Stimulated activated CD4-positive, alpha-beta T cell treated with anti-CD3 and anti-CD28 coated beads, Interleukin-4, amount 100 ng/mL, for 1 hour (primary cell): ENCODE data around the gene TSPAN7.

Experiments used
- DNase-seq: peaks from one replicate; pipeline ENCODE4 v3.0.0-alpha.2; 2020

The TSPAN7 gene

DNA sequence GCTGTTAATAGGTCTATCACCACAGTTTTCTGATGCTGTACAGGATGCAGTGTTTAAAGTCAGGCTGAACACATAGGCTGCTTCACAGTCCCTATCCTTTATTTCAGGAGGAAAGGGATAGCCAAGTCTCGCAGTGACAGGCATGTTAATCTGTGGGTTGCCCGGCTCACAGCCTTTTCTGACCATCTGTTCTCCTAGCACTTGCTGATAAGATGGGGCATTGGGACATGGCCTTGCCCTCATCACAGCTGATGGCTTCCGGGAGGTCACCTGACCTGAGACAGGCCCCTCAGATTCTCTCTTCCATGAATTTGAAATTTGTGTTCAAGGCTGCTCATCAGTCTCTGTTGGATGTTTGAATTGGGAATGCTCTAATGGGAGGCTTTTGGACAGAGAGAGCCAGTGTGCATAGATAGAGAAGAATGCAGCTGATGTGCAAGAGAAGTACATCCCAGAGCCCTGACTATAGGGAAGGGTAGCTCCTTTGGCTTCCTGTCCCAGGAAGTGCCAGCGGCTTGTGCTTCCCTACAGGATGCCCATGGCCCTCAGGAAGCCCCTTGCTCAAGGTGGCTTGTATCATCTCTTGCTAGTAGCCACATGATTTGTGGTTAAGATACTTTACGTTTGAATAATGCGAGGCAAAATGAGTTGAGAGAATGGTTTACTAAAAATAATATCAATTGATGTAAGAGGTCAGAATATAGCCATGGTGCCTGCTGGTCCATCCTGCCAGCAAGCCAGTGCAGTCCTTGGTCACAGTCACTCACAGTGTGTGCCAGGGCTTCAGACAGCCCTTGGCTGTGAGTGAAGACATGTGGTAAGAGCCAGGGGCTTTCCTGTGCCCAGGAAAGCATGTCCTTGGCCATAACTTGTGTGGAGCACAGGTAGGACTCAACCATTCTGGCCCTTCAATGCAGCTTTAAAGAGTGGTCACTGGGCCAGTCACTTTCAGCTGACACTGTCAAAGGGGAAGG is 88.6 kb downstream of the TSPAN7 start:
- DNase-seq = no peak

DNA sequence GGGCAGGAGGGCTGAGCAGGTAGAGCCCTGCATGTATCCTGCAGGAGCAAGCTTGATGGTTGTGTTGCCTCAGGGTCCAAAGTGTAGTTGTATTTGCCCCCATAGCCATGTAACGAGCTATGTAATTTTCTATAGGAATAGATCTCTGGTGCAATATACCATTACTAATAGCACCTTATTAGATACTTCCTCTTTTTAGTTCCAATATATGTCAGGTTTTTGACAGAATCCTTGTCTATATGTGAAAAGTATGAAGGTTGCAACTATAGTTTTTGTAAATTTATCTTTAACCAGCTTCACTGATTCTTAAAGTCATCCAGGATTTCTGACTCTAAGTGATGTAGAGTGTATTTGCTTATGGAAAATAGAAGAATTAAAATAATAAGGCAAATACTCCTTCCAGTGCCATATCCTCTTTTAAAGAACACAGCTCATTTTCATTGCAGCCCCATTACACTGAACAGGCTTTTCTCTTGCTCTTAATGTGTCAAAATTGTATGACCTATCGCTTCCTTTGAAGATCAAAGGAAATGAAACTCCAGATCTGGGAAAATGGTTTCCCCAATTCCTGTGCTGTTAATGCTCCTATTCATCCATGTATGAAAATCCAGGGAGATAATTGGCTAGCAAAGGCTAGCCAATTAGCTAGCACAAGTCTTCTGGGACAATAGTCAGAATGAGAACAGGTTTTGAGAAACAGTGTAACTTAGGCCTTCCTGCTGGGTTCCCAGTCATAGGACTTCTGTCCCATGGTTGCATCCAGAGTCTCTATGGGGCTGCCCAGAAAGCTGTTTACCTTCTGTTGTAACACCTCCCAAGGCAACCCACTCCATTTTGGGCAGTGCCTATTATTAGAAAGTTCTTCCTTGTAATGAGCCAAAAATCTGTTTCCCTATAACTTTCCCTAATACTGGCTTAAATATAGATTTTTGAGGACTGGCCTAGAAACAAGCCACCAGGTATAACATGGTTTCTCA is 90.6 kb downstream of the TSPAN7 start:
- no peak for DNase-seq

DNA sequence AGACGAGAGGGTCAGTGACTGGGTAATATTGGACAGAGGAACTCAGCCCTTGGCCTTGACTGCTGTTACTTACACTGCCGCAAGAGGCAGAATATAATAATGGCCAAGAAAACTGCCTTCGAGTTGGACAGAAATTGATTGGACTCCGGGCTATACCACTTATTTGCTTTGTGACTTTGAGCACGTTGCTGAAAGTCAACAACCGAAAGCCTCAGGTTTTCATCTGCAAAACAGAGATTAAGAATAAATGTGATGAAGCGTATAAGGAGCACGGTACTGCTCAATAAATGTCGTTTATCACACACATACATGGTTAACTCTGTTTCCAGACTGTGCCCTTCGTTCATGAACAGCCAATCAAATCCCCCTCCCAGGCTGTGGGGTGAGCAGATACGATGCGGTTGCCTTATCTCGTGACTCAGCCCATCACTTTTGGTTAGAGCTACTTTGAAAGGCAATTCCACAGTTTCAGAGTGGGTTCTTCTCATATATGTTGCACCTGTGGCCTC is 91.6 kb downstream of the TSPAN7 start:
- DNase-seq = no peak

DNA sequence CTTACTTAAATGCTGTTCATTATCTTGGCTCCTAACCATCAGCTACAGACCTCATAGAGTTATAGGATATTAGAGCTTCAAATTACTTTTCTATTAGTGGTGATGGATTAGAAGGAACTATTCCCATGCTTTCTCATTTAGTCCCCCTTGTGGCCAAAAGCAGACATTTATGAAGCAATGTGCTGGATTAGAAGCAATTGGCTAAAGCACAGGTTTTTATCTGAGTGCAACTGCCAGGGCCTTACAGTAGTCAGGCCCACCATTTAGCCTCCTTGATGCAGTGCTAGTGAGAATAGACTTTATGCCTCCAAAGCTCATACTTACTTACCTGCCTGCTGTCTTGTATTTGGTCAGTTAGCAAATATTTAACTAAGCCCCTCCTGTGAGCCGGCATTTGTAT is 93.0 kb downstream of the TSPAN7 start:
- DNase-seq = no peak

DNA sequence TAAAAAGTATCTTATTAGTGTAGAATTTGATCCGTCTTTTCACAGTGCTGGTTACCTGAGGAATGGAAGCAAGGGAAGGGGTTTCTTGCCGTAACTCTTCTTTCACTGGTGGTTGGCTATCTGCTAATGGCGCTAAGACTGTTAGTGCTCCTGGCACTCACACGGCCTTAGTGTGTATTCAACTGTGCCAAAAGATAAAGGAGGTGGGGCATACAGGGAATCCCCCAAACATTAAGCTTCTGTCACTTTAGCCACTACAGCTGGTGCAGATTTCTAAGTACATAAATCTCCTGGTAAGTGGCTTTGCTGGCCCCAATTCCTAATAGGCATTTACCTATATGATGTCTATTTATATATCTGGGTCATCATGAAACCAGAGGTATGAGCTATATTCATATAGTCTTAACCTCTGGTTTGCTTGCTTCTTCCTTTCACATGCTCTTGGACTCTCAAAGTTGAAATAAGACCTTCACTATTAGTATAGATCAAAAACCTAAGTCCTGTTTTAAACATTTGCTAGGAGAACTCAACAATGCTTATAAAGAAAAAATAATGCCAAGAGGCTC is 95.1 kb downstream of the TSPAN7 start:
- DNase-seq = no peak

DNA sequence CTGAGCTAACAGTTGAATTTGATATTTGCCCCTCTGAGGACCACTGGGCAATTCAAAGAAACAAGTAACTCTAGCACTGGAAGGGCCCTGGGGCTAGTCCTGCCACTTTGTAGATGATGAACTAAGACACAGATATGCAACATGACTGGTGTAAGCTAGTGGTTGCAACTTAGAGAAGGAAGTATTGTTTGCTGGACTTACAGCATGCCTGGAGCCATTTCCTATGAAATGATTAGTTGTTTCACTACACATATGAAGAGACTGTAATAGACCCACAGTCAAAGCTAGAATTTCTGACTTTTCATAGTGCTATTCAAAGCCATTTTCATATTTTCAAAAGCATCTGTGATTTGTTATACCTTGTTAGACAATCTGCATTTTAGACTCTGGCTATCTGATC is 96.2 kb downstream of the TSPAN7 start:
- no peak for DNase-seq

DNA sequence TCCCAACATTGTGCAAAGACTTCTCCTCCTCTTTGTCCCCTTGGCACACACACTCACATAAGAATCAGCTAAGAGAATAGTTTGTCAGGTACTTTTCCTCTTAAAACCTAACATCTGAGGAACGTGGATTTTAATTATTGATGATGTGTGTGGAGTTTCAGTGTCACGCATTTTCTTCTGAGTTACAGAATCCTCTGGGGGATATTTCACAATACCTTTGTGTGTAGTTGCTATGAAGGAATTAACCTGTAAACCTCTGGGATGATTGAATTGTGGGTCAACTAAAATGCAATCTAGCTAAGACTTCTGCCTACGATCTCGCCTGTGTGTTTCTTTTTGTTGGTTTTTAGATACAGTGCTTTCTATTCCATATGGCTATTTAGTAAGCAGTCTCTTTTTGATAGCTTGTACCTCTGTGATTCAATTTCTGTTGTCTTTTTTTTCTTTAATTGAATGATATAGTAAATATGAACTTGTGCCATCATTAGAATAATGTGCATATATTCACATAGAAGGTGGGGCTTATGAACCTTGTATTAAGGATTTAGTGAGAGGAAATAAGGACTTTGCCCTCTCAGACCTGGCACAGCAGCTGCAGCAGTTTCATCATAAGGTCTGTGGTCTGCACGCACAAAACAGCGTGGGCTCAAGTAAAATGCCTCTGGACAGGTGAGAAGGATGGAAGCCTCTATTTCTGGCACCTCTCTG is 99.2 kb downstream of the TSPAN7 start:
- DNase-seq = no peak

DNA sequence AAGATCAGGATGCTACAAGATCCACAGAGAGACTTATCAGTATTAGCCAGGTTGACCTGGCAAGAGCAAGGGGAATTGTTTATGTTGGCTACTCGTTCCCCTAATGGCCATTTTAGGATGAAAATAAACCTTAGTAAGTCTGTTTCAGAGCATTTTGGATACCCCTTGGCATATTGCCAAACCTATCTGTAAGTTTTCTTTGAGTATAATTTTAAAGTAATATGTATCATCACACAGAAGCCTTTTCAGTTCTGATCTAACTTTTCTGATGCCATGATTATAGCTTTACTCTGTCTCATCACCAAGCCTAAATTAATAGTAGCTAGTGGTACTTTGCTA is 99.7 kb downstream of the TSPAN7 start:
- no peak for DNase-seq

DNA sequence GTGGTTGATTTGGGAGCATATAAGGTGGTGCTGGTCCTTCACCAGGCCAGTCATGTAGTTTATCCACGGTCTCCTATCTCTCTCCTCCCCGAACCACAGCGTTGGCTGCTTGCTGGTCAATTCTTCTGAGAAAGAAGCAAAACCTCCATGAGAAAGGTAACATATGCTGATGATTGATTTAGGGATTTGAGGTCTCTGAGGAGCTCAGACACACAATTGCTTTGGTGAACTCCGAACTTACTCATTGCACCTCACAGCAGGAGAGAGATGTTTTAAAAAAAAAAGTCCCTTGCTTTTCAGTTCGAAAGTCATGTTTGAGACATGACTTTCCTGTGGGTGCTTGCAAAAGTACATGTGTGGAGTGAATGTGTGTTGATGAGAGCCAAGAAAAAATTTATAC is 100.2 kb downstream of the TSPAN7 start:
- no peak for DNase-seq

DNA sequence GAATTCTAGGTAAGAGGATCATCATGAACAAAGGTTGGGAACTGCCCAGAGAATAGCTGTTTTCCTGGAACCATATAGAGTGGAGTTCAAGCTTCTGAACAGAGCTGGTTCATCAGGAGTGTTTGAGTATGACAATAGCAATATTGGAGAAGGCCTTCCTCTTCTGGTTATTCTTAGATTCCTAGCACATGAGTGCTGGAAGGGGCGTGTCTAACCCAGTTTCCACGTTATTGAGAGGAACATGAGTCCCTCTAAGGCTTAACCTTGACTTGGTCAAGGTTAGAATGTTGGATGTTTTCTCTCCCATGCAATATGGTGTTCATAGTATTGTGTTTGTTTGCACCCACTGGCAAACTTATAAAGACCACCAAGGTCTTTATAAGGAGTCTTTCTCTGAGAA is 101.3 kb downstream of the TSPAN7 start:
- DNase-seq = no peak

DNA sequence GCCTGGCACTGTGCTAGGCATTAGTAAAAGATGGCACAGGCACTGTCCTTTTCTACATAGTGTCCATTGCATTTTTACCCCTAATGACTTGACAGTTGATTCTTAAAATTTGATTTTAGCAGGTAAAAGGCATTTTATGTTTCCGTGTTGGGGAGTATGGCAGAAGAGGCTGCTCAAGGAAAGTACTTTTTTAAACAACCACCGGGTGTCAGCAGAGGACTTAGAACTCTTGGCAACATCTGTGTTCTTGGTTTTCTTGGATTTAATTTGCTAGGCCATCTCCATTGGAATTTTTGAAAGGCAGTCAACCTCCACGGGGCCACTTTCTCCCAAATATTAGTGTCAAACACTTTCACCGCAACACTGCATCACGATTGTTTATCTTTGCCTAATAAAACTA is 102.9 kb downstream of the TSPAN7 start:
- DNase-seq = no peak

DNA sequence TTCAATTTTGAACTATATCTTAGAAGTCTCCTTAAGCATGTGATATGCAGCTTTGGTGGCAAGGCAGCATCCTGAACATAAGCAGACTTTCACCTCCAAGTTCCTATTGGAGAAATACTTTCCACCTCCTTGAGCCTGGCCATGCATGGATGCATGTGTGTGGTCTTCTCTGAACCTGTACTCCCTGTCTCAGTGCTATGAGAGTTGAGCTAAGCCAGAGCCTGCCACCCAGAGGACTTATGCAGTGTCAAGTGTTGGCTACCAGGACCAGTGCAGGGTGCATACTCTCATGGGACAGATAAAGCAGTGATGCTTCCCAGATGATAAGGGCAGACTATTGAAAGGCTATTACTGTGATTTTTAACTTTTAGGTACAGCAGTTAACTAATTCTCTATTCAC is 105.6 kb downstream of the TSPAN7 start:
- DNase-seq = no peak

DNA sequence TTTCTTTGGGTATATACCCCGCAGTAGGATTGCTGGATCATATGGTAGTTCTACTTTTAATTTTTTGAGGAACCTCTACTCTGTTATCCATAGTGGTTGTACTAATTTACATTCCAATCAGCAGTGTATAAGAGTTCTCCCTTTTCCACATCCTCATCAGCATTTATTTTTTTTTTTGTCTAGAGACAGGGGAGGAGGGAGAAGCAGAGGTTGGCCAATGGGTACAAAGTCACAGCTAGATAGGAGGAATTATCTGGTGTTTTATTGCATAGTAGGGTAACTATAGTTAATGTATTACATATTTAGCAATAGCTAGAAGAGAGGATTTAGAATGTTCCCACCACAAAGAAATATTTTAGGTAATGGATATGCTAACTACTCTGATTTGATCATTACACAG is 107.4 kb downstream of the TSPAN7 start:
- no peak for DNase-seq

DNA sequence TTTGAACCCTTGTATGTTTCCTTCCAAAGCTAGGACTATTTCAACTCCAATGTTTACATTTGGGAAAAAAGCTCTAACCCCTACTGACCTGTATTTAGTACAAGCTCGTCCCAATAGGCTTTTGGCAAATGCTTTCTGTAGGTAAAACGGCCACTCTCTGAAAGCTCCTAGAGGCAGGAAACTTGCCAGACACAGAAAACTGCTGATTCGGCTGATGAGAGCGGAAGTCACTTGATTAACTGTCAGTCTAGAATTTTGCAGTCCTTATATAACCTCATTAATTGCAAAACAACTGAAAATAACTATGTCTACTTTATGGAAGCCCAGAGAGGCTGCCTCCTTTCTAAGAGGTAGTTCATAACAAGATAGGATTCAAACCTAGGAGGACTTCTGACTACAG is 108.1 kb downstream of the TSPAN7 start:
- DNase-seq = no peak

DNA sequence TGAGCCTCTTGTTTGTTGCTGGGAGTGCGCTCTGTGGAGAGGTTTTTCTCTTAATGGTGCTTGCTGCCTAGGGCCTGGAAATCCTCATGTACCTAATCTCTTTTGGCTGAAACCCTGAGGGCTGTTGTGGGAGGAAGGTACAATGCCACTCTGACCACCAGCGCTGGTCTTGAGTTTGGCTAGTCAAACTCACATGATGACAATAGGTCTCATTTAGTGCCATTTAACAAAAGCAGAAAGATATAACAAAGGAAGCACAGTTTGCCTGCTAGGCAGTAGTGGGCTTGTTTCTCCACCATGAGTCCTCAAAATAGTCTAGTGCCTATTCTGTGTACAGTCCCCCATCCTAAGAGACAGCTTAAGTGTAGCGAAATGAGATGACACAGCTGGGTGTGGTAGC is 111.3 kb downstream of the TSPAN7 start:
- no peak for DNase-seq

DNA sequence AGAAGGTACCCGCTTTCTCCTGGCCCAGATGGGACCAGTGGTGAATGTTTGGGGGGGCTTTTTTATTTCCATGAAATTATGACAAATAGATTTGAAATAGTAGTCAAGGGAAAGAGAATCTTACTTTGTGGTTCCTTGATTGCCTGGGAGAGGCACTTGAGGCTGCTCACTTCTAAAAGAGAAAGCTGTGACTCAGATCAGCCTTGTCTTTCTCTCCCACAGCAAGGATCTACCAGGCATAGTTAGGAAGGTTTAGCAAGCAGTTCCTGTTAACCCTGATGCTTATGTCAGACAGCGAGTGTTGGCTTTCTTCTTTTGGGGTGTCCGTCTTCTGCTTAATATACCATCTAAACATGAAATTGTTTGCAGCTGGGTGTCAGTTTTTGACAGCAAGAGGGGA is 114.5 kb downstream of the TSPAN7 start:
- no peak for DNase-seq

DNA sequence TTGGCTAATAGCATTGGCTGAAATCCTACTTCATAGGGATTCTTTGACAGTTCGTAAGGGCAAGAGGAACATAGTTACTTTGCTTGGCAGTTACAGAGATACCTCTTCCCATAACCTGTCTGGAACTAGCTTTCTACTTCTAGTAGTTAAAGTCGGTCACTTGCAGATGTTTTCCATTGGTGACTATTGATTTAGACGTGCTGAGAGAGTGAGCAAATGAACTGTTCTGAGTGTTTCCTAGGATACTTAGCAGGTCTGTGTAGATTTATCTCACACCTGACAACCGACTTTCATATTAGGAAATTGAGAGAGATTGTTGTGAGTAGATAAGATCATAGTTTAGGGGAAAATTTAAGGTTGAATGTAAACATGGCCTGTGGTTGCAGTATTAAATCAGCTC is 116.8 kb downstream of the TSPAN7 start:
- no peak for DNase-seq

DNA sequence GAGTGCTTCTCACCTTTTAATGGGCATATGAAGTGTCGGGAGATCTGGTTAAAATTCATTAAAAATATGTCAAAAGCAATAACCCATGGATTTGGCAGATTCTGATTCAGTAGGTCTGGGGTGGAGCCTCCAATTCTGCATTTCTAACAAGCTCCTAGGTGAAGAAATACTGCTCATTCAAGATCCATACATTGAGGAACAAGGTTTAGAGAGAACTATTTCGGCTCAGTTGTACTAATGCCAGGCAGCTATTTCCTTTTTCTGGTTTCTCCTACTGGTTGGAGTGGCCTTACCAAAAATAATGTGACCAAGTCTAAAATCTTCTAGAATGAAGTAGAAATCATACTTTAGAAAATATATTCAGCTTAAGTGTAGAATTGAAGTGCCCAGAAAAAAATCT is 117.5 kb downstream of the TSPAN7 start:
- no peak for DNase-seq

DNA sequence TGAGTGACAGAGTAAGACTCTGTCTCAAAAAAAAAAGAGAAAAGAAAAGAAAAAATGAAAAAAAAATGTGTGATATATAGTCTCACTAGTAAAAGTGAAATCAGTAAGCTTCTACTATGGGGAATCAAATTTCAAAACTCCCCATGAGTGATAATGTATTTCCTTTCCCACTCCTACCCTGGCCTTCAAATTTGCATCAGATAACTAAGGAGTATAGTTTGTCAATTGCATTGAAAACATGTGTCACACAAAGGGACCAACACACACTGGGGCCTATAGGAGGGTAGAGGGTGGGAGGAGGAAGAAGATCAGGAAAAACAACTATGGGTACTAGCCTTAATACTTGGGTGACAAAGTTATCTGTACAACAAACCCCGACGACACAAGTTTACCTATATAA is 118.4 kb downstream of the TSPAN7 start:
- DNase-seq = no peak

DNA sequence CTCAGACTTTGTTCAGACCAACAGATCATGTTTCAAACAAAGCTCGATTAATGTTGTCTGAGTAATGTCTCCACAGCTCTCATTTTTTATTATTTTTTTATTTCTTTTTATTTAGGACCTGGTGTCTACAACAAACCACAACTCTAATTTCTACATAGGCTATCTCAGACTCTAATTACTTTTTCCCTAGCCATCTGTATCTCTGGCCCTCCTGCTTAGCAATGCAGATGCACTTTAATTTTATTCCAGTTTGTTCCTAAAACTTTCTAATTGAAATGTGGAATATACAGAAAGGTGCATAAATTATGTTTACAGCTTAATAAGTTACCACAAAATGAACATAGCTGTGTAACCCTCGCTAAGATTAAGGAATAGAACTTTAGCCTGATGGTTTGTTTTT is 120.8 kb downstream of the TSPAN7 start:
- DNase-seq = no peak

DNA sequence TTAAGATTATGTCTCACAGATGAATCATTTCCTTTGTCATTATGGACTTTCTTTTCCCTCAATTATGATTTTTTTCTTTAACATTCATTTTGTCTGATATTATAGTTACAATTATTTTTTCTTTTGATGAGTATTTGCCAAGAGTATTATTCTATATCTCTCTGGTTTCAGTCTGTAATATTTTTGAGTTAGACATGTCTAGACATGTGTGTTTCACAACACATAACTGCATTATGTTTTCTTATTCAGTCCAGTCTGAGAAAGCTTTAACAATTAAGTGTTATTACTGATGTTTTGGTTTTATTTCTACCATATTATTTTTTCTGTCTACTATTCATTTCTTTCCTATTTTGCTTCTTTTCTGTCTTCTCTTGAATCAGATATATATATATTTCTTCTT is 131.6 kb downstream of the TSPAN7 start:
- DNase-seq = no peak

DNA sequence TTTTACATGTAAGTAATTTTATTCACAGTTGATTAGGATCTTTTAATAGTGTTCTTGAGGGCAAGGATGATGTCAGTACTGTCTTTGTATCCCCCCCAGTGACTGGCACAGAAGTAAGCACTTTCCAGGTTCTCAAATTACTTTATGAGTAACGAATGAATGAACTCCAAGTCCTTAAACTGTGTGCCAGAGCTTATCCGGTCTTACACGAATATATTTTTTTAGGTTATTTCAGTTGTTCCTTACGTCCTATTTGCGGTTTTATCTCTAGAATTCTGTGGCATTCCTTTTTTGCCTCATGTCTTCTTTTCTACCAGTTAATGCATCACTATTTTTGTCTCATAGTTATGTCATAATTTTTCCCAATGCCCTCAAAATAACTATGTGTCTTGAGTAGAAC is 133.1 kb downstream of the TSPAN7 start:
- DNase-seq = no peak

DNA sequence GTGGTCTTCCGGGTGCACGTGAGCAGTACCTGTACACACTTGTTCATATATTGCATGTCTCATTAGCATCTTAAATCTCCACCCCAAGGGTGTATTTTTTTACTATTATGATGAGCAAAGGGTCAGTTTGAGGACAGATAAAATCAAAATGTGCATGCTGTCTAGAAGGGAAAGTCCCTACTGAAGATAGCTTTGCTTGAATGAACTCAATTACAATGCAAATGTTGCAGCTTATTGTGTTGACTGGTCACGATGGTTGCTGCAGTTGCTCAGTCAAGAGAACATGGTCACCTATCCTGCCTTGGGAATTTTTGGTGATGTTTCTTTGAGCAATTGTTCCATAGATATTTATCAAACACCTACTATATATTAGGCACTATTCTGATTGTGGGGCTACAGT is 136.1 kb downstream of the TSPAN7 start:
- no peak for DNase-seq
